ENCODE data around the gene LST1.

The LST1 gene

DNA sequence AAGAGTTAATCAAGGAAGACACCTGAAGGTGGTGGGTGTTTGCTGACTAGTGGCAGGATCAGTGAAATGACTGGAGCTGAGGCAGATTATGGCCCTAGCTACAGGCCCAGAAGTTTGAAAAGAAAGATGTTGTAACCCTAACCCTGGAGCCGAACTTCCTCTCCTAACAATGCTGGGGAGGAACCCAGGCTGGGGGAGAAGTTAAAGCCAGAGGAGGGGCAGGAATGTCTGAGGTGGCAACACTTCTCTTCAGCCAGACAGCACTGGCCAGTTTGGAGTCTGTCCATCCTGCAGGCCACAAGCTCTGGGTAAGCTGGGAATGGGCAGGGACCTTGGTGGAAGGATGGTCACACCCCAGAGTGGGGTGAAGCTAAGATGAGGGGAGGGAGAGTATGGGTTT lies at the start of gene LST1:
Gene LST1, plus strand, starts transcription at position 270 of the 400 bp plus-strand sequence. CDS start 1,023 bp downstream, outside the sequence.
- no peak within 1 kb of the TSS; the same call in 1 of the 2 replicates for H3K4me3 ChIP-seq (ENCODE audit: low read depth, low read length)

DNA sequence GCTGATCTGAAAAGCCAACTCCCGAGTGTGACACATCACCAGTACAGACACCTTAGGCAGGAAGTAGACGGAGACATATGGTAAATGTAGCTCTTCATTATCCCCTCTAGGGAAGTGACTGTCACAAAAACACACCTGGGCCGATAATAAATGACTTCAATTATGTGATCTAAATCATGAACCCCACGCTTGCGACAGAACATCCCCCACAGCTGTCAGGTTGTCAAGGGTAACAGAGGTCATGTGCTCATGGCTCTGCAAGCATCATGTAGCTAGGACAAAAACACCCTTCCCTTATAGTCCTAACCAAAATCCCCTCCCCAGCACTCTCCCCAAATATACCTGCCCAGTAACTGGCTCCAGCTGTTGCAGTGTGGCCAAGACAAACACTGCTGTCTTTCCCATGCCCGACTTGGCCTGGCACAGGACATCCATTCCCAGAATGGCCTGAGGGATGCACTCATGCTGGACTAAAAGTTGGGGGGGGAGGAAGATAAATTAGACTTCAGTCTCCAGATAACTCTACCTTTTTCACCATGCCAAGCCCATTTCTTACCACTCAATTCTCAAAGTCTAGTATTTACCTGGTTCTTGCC lies 47.2 kb upstream of the LST1 start:
- TF ChIP-seq, protein P1, sequence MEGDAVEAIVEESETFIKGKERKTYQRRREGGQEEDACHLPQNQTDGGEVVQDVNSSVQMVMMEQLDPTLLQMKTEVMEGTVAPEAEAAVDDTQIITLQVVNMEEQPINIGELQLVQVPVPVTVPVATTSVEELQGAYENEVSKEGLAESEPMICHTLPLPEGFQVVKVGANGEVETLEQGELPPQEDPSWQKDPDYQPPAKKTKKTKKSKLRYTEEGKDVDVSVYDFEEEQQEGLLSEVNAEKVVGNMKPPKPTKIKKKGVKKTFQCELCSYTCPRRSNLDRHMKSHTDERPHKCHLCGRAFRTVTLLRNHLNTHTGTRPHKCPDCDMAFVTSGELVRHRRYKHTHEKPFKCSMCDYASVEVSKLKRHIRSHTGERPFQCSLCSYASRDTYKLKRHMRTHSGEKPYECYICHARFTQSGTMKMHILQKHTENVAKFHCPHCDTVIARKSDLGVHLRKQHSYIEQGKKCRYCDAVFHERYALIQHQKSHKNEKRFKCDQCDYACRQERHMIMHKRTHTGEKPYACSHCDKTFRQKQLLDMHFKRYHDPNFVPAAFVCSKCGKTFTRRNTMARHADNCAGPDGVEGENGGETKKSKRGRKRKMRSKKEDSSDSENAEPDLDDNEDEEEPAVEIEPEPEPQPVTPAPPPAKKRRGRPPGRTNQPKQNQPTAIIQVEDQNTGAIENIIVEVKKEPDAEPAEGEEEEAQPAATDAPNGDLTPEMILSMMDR (IDR thresholded peaks at IDR 0.05; ENCODE audit: low read depth, low read length, missing control alignments): no peak
- no peak for DNase-seq (ENCODE audit: low read depth)
- peak overlapping the region; percentile 87 for H3K4me3 ChIP-seq (ENCODE audit: low read depth, low read length)

More for the DNA sequence above, at the start of gene LST1:
- no peak for DNase-seq (ENCODE audit: low read depth)
- TF ChIP-seq, protein P1 (IDR thresholded peaks at IDR 0.05; ENCODE audit: low read depth, low read length, missing control alignments): no peak

DNA sequence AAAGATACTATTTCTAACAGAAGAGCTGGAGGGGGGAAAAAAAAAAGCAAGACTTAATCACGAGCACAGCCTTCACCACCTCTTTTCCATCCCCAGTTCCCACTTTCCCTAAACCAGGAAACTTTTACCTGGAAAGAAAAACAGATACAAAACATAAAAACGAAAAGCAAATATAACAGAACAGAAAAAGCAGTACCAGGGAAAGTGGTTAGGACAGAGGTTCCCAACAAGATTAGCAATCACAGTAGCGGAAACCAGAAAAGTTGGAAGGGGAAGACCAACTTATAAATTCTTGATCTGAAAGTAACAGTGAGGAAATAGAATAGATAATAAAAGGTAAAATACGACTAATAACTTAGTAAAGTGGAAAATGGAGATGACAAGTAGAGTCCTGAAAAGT lies 45.4 kb upstream of the LST1 start:
- H3K4me3 ChIP-seq (ENCODE audit: low read depth, low read length): peak overlapping the region; percentile 87
- no peak for DNase-seq (ENCODE audit: low read depth)
- TF ChIP-seq, protein P1 (IDR thresholded peaks at IDR 0.05; ENCODE audit: low read depth, low read length, missing control alignments): no peak

DNA sequence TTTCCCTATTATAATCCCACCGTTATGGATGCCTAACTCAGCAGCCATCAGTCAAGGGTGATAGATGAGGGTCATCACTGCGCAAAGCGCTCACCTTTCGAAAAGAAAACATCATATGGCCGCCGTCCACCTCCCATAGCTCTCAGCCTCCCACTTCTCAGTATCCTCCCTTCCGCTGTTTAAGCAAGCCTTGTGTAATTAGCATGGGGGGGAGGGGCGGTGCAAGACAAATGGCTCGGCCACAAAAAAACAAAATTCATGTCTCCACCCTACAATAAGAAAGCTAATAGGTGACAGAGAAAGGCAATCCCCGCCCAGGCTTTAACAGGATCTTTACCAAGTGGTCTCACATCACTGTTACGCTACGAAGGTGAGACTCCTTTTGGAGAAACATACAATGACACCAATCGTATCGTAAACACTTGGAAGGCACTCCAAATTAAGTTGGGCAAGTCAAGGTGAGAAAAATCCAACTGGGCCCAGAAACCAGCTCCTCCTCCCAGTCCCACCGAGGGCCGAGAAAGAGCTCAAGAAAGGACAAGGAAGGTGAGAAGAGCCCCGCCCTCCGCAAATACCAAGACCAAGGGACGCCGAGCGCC lies 44.9 kb upstream of the LST1 start:
- TF ChIP-seq, protein P1 (IDR thresholded peaks at IDR 0.05; ENCODE audit: low read depth, low read length, missing control alignments): no peak
- no peak for DNase-seq (ENCODE audit: low read depth)
- H3K4me3 ChIP-seq (ENCODE audit: low read depth, low read length): peak overlapping the region; percentile 87

DNA sequence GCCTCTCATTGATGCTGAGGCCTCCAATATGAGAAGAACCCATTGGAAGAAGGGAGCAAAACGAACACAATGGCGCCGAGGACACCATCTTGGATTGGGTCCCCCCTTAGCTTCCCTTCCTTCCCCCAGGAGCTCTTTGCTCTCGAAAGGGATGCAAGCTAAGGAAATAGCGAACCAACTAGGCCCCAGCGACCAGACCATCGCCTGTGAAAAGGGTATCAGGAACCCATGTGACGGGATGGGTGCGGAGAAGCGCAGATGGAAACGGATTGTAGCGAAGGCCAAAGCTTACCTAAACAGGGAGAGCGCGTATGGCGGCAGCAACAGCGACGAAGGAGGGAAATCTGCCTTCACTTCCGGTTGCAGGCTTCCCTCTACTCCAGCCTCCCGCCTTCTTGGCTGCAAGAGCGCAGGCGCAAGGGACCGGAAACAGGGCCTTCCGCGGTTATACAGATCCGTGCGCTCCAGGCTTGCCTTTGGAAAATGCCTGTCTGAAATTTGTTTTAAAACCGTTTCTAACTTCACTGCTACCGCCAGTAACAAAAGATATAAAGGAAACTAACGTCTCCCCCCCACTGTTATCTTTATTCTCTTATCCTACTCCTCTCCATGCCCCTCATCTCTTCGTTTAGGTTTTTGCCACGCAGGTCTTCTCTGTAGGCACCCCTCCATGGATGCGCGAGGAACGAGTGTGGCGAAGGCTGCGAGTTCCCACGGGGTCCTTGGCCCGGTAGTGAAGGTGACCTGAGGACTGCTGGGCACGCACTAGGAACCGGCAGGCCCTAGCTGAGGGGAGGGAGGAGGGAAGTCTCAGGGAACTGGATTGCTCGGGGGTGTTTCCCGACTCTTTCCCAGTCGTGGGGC lies 44.2 kb upstream of the LST1 start, which contains the start of gene DDX39B:
Gene DDX39B, minus strand, starts transcription at position 346 of the 864 bp plus-strand sequence. CDS start 1,471 bp downstream, outside the sequence.
- peak within 1 kb of the TSS; percentile 87 for H3K4me3 ChIP-seq (ENCODE audit: low read depth, low read length)
- DNase-seq (ENCODE audit: low read depth): peak; percentile 95
- TF ChIP-seq, protein P1 (IDR thresholded peaks at IDR 0.05; ENCODE audit: low read depth, low read length, missing control alignments): no peak

DNA sequence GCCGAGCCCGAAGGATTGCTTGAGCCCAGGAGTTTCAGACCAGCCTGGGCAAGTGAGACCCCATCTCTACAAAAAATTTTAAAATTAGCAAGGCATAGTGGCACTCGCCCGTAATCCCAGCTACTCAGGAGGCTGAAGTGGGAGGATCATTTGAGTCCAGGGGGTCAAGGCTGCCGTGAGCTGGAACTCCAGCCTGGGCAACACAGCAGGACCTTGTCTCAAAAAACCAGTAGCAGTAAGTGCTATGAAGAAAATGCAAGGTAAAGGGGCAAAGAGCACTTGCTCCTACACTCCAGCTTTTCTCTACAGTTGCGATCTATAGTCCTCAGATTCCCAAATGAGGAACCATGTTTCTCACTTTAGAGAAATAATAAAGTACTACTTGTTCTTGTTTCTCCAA lies 42.4 kb upstream of the LST1 start:
- TF ChIP-seq, protein P1 (IDR thresholded peaks at IDR 0.05; ENCODE audit: low read depth, low read length, missing control alignments): no peak
- no peak for DNase-seq (ENCODE audit: low read depth)
- no peak overlapping the region for H3K4me3 ChIP-seq (ENCODE audit: low read depth, low read length)

Measured in GM12864 (cell line).